ENCODE data around the gene ALPI. TPM values are rescaled to one million over a fixed set of nuclear protein-coding genes. Genes with fewer than 3 reads are reported as not detected.

ALPI gene
- total RNA-seq, 2 donors from 2014 or later, result not detected

- Histone ChIP-seq H3K9me3 (ENCODE audit: control insufficient read depth, low read length) (no peaks in the 10 kb centered on the region), H3K9ac (ENCODE audit: extremely low read depth, low read length, poor library complexity, severe bottlenecking) (no peak overlapping the region), H3K27me3 (ENCODE audit: control insufficient read depth, insufficient read depth, low read length, poor library complexity, severe bottlenecking) (no peaks in the 10 kb centered on the region), H3K4me1 (ENCODE audit: control insufficient read depth, insufficient read depth, low read length) (no peaks in the 10 kb centered on the region), H3K4me3 (ENCODE audit: low read length) (no peak overlapping the region), H3K27ac (ENCODE audit: low read depth, low read length) (no peak overlapping the region), H3K36me3 (ENCODE audit: control insufficient read depth, insufficient read depth, low read length) (no peaks in the 10 kb centered on the region)
- peaks cover 15% of the 10 kb centered on the region for H3K27me3 Mint-ChIP-seq (ENCODE audit: insufficient read depth)
- H3K27ac Mint-ChIP-seq, result no peak overlapping the region
- no peak for TF ChIP-seq CTCF (conservative IDR thresholded peaks at IDR 0.05)
- DNase-seq, result no peak
- no peaks in the 10 kb centered on the region for H3K9me3 Mint-ChIP-seq
- no peak overlapping the region for H3K4me3 Mint-ChIP-seq
- no peaks in the 10 kb centered on the region for H3K36me3 Mint-ChIP-seq (ENCODE audit: low read depth)
- H3K4me1 Mint-ChIP-seq, result peaks cover 1% of the 10 kb centered on the region
- whole genome bisulfite sequencing, 2 experiments (ENCODE audit: insufficient coverage in 1 of 2, insufficient read length in 1 of 2), result 91 to 94% methylated on average over 24 to 27 of the region's 27 CpGs
Observed at GRCh38 chr2:232456296-232457120, 555 bp downstream of the ALPI start.

- no peak overlapping the region for H3K27ac Mint-ChIP-seq
- no peaks in the 10 kb centered on the region for H3K36me3 Mint-ChIP-seq (ENCODE audit: low read depth)
- 91 to 95% methylated on average over 15 to 21 of the region's 21 CpGs for WGBS, 2 experiments (ENCODE audit: insufficient coverage in 1 of 2, insufficient read length in 1 of 2)
- no peak overlapping the region for H3K4me3 ChIP-seq (ENCODE audit: low read length)
- H3K9me3 ChIP-seq (ENCODE audit: control insufficient read depth, low read length), result no peaks in the 10 kb centered on the region
- no peak for TF ChIP-seq CTCF (conservative IDR thresholded peaks at IDR 0.05)
- H3K27me3 ChIP-seq (ENCODE audit: control insufficient read depth, insufficient read depth, low read length, poor library complexity, severe bottlenecking), result no peaks in the 10 kb centered on the region
- peaks cover 15% of the 10 kb centered on the region for H3K27me3 Mint-ChIP-seq (ENCODE audit: insufficient read depth)
- peak; percentile 28 for DNase-seq
- no peak overlapping the region for H3K27ac ChIP-seq (ENCODE audit: low read depth, low read length)
- peaks cover 1% of the 10 kb centered on the region for H3K4me1 Mint-ChIP-seq
- no peaks in the 10 kb centered on the region for H3K9me3 Mint-ChIP-seq
- no peaks in the 10 kb centered on the region for H3K4me1 ChIP-seq (ENCODE audit: control insufficient read depth, insufficient read depth, low read length)
- no peaks in the 10 kb centered on the region for H3K36me3 ChIP-seq (ENCODE audit: control insufficient read depth, insufficient read depth, low read length)
- no peak overlapping the region for H3K9ac ChIP-seq (ENCODE audit: extremely low read depth, low read length, poor library complexity, severe bottlenecking)
- no peak overlapping the region for H3K4me3 Mint-ChIP-seq
Observed at GRCh38 chr2:232457121-232458011, 1.4 kb downstream of the ALPI start.

GRCh38 chr2:232458051-232458660 is 2.2 kb downstream of the ALPI start:
- no peaks in the 10 kb centered on the region for H3K27me3 ChIP-seq (ENCODE audit: control insufficient read depth, insufficient read depth, low read length, poor library complexity, severe bottlenecking)
- H3K36me3 ChIP-seq (ENCODE audit: control insufficient read depth, insufficient read depth, low read length), result no peaks in the 10 kb centered on the region
- 93 to 96% methylated on average over 20 to 25 of the region's 25 CpGs for WGBS, 2 experiments (ENCODE audit: insufficient coverage in 1 of 2, insufficient read length in 1 of 2)
- H3K9ac ChIP-seq (ENCODE audit: extremely low read depth, low read length, poor library complexity, severe bottlenecking), result no peak overlapping the region
- no peak overlapping the region for H3K27ac ChIP-seq (ENCODE audit: low read depth, low read length)
- H3K27me3 Mint-ChIP-seq (ENCODE audit: insufficient read depth), result peaks cover 14% of the 10 kb centered on the region
- H3K27ac Mint-ChIP-seq, result no peak overlapping the region
- no peaks in the 10 kb centered on the region for H3K9me3 Mint-ChIP-seq
- peak; percentile 25 for DNase-seq
- TF ChIP-seq CTCF (conservative IDR thresholded peaks at IDR 0.05), result no peak
- no peaks in the 10 kb centered on the region for H3K4me1 ChIP-seq (ENCODE audit: control insufficient read depth, insufficient read depth, low read length)
- H3K4me1 Mint-ChIP-seq, result peaks cover 1% of the 10 kb centered on the region
- no peak overlapping the region for H3K4me3 ChIP-seq (ENCODE audit: low read length)
- H3K9me3 ChIP-seq (ENCODE audit: control insufficient read depth, low read length), result no peaks in the 10 kb centered on the region
- no peak overlapping the region for H3K4me3 Mint-ChIP-seq
- H3K36me3 Mint-ChIP-seq (ENCODE audit: low read depth), result no peaks in the 10 kb centered on the region
